Cardiac fibroblast (primary cell): ENCODE measurements around the gene FLOT2.

Source experiments
- DNase-seq, 2 donors: peaks; one replicate each; pipeline versions ENCODE4 v3.0.0 to v3.0.0-alpha.2; 2010; ENCODE audit warnings: low read depth in 2 of 2
- H3K4me3 ChIP-seq, 2 donors: replicated peaks in 1 of 2; 1 replicate in 1 of 2; 2 replicates in 1 of 2; pipeline ENCODE4 v1.5.1; 2011; ENCODE audit warnings: low read depth in 2 of 2, low read length in 2 of 2, mild to moderate bottlenecking in 2 of 2, moderate library complexity in 1 of 2
- CTCF ChIP-seq: IDR thresholded peaks from one replicate; pipeline ENCODE4 v1.5.1; 2011; ENCODE audit warnings: low read depth, mild to moderate bottlenecking, low read length, inconsistent platforms

FLOT2 gene

GRCh38 chr17:28917029-28917428, 19.5 kb upstream of the FLOT2 start:
- TF ChIP-seq CTCF = no peak
- H3K4me3 ChIP-seq = no peak overlapping the region
- no peak for DNase-seq

DNA sequence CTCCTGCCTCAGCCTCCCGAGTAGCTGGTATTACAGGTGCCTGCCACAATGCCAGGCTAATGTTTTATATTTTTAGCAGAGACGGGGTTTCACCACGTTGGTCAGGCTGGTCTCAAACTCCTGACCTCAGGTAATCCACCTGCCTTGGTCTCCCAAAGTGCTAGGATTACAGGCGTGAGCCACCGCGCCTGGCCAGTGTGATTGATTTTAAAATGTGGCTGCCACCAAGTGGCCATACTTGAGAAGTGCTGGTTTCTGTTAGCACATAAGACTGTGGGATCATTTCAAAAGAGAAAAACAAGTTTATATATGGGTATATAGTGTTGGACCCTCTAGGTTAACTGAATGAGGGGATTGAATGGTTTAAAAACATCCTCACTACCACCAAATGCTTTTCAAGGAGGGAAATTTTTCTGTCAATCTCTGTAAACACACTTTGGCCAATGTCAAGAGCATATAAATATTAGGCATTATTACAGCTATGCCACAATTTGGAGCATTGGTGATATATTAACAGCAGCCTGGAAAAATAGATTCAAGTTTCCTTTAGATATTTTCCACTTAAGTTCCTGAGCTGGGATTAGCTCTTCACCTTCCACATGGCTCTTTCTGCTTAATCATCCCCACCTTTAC, 18.9 kb upstream of the FLOT2 start:
- no peak overlapping the region for H3K4me3 ChIP-seq
- peak; percentile 58 for TF ChIP-seq CTCF
- peak; percentile 60 to 66 for DNase-seq

DNA sequence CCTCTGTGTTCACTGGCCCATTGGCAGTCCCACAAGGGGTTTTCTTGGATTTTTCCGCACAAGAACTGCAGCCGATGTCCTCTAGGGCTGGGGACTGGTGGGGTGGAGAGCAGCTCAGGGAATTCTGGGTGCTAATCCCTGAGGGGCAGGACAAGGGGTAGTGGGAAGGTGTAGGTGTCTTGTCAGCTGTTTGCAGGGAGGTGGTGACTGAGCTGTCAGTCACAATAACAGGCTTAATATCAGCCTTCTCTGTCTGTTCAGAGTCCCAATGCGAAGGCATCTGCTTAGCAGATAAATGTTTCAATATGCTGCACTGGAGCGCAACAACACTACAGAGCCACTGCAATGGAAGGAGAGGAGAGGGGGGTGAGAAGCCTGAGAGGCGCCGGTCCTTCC, 15.4 kb upstream of the FLOT2 start:
- DNase-seq = no peak
- H3K4me3 ChIP-seq = no peak overlapping the region
- TF ChIP-seq CTCF = no peak

DNA sequence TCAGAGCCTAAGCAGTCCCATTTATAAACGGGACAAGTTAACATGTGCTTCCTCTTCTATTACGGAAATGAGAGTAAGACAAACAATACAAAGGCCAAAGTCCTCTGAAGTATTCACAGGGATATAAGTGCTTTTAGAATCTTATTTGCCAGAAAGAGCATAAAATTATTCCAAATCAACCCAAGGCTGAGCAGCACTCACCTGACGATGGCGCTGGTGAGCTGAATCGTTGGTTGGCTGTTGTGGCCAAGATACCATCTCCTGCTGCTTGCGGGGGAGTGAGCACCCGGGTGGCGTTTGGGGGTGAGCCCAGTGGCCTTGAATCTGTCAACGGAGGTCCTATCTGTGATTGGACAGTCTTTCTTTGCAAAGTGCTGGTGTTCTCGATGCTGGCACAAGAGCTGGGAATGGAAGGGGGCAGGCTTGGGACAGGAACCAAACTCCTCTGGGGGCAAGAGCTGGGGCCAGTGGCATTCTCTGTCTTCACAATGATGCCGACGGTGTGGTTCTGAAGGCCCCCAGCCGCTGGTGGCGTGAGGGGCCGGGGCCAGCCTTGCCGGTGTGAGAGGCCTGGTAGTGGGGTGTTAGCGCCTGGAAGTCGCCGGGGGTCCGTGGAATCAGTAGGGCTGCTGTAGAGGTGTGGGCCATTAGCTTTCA, 14.9 kb upstream of the FLOT2 start:
- no peak for DNase-seq
- H3K4me3 ChIP-seq = no peak overlapping the region
- TF ChIP-seq CTCF = peak; percentile 30

DNA sequence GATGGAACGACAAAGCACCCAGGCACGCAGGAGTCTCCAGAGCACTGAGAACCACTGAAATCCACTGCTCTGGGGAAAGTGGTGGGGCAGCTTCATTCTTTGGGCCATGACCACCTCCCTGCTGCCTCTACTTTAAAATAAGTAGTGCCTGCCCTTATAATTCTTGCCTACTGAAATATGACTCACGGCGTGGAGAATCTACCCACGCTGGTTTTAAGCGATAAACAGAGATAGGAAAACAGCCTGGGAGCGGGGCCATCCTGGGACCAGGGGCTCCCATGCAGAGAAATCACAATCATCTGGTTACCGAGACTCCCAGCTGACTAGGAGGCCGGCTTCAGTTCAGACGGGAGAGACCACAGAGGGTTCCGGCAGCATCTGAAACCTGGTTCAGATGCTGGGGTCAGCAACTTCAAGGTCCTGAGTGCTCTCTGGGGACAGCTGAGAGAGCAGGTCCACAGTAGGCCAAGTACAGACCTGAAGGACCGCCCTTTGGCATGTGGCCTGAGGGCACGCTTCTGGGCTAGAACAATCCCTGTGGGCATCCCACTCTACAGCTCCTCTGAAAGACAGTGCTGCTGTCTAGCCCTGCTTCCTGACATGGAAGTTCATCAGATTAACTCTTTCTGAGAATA, 14.0 kb upstream of the FLOT2 start:
- no peak for TF ChIP-seq CTCF
- no peak overlapping the region for H3K4me3 ChIP-seq
- DNase-seq = no peak

GRCh38 chr17:28910534-28910933, 13.0 kb upstream of the FLOT2 start:
- no peak overlapping the region for H3K4me3 ChIP-seq
- TF ChIP-seq CTCF = no peak
- DNase-seq = no peak
